Uterus (tissue), 2 donors: Measurements from ENCODE around the gene ZG16.

Experiments used
- CTCF ChIP-seq, 4 experiments: fragments of 200-600 bp in 2 of 4; fragments of 450-650 bp in 2 of 4; sonication (generic) in 2 of 4; IDR thresholded peaks; one replicate each; pipeline ENCODE4 v1.5.1; 2016 to 2019; ENCODE audit warnings: antibody characterized with exemption in 4 of 4, mild to moderate bottlenecking in 2 of 4, moderate library complexity in 1 of 4
- POLR2A ChIP-seq, 2 donors: fragments of 450-650 bp; IDR thresholded peaks; one replicate each; pipeline ENCODE4 v1.6.1; 2016; ENCODE audit warnings: antibody characterized with exemption in 2 of 2, mild to moderate bottlenecking in 1 of 2, moderate library complexity in 1 of 2

- TF ChIP-seq POLR2A (IDR thresholded peaks at IDR 0.05) = no peak
- TF ChIP-seq CTCF (IDR thresholded peaks at IDR 0.05) = no peak
Observed at GRCh38 chr16:29753516-29753915, 24.5 kb upstream of the ZG16 start.
